C1 segment of cervical spinal cord (tissue), 14 donors: Measurements from ENCODE around the gene QSOX1.
A peak's percentile ranks its signal among the peaks of the same experiment; 100 is the strongest.
"Not testable (repeated sequence)": the region's sequence is repeated elsewhere in the genome, so short reads cannot be mapped to it uniquely, and the experiment has no call there.

Experiments
- DNase-seq, 14 donors: peaks; one replicate each; lab custom pipeline; 2025; lab: John Stamatoyannopoulos, UW

QSOX1 gene

DNA sequence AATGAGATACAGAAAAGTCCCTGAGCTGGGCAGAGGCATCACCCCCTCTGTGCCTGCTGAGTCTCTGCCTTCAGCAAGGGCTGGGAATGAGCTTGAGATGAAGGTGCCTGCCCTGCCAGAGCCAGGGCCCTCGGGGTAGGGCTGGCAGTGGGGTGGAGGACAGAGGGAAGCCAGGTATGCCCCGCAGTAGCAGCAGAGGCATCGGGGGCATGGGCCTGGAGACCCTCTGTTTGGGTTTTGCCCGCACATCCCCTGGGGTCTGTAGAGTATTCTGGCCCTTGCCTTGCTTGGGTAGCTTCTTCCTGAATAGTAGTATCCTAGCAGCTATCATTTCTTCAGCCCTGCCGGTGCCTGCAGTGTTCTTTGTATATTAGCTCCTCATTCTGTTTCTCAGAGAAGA is 33.0 kb downstream of the QSOX1 start:
- DNase-seq = no peak

- DNase-seq = peak in 4 of 14 donors; percentile 8 to 35 (median 20)
Observed at GRCh38 chr1:180188091-180188506, 33.4 kb downstream of the QSOX1 start.

DNA sequence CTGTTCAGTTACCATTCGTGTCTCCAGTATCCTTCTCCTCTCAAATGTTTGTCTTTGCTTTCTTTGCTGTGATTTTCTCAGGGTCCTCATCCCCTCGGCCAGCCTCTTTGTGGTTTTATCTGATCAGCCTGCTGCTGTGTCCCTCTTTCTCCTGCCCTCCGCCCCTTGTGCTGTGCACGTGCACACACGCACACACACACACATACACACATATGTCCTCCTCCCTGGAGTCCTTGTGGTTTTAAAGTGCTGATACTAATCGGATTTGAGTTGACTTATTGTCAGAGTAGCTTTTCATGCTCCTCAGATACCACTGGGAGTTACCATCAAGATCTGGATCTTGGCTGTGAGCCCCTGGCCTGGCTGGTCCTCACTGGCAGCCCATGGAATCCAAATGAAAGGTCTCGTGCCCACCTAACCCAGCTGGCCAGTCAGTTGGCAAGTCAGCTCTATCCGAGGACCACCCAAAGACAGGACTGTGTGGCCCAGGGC is 34.1 kb downstream of the QSOX1 start:
- DNase-seq = no peak

GRCh38 chr1:180190091-180190490 is 35.4 kb downstream of the QSOX1 start:
- no peak for DNase-seq

DNA sequence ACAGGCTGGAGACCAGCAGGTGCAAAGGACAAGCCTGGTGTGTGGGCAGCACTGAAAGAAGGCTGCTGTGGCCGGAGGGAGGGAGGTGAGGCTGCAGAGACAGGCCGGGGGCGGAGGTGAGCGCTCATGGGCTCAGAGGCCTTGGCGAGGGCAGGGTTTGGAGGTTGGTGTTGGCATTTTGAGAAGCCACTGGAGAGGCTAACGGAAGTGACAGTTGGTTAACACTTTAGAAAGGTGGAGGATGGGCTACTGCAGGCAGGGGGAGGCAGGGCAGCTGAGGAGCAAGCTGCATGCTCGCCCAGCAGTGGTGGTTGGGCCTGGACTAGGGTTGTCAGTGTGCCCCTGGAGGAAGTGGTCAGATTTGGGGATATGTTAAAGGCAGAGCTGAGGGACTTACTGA is 37.5 kb downstream of the QSOX1 start:
- no peak for DNase-seq

DNA sequence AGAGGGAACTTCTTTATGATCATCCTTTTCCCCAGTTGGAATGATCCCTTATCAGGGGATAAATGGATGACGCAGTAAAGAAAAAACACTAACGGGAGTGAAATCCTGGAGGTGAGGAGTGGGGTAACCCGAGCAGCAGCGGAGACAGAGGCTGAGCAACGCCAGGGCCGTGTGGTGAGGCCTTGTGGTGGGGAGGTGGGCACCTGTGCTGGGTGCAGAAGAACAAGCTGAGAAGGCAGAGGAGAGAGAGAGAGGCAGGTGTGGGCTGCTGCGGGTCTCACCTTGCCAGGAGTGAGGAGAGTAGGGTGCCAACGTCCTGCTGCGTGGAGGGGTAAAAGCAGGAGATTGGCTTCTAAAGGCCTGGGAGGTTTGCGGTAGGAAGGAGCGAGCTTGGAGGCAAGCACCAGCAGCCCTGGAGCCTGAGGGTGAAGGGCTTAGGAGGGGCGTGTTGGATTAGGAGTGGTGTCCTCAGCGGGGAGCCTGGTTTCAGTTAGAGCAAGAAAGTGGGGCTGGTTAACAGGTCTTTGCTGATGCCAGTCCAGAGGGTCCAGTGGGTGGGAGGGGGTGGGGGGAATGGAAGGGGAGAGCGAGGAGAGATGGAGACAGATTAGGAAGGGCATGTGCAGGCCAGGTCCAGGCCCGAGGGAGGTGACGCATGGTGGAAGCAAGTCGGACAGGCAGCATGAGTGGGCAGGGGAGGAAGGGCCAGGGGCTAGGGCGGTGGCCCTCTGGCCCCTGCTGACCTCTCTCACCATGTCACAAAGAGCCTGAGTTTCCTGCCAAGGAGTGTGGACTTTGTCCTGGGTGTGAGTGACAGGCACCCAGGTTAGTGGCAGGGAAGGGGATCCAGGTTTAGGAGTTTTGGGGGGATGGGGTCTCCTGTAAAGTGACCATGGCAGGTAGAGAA is 38.7 kb downstream of the QSOX1 start:
- no peak for DNase-seq

GRCh38 chr1:180194048-180194425 is 39.4 kb downstream of the QSOX1 start:
- no peak for DNase-seq

- DNase-seq = no peak
Observed at GRCh38 chr1:180194546-180195207, 40.0 kb downstream of the QSOX1 start.

GRCh38 chr1:180195401-180195800 is 40.7 kb downstream of the QSOX1 start:
- no peak for DNase-seq

DNA sequence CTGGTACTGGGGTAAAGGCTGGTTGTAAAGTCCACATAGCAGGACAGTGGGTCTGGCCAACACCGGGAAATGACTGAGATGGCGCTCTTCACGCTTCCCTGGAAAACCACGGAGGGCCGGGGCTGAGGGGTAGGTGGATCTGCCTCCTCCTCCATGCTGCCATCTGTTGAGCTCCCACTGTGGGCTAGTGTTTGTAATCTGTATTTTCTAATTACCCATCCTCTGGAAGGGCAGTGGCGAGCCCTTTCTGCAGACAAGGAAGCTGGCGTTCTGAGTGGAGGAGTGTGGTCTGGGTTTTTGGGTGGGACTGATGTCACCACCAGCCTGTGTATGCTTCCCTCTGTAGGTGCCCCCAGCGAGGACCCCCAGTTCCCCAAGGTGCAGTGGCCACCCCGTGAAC is 41.2 kb downstream of the QSOX1 start:
- no peak for DNase-seq

DNA sequence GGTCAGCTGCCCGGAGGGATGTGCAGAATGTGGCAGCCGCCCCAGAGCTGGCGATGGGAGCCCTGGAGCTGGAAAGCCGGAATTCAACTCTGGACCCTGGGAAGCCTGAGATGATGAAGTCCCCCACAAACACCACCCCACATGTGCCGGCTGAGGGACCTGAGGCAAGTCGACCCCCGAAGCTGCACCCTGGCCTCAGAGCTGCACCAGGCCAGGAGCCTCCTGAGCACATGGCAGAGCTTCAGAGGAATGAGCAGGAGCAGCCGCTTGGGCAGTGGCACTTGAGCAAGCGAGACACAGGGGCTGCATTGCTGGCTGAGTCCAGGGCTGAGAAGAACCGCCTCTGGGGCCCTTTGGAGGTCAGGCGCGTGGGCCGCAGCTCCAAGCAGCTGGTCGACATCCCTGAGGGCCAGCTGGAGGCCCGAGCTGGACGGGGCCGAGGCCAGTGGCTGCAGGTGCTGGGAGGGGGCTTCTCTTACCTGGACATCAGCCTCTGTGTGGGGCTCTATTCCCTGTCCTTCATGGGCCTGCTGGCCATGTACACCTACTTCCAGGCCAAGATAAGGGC is 41.9 kb downstream of the QSOX1 start:
- no peak for DNase-seq

DNA sequence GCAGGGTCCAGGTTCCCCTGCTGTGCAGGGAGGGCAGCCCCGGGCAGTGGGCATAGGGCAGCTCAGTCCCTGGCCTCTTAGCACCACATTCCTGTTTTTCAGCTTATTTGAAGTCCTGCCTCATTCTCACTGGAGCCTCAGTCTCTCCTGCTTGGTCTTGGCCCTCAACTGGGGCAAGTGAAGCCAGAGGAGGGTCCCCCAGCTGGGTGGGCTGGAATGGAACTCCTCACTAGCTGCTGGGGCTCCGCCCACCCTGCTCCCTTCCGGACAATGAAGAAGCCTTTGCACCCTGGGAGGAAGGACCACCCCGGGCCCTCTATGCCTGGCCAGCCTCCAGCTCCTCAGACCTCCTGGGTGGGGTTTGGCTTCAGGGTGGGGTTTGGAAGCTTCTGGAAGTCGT is 42.6 kb downstream of the QSOX1 start:
- DNase-seq = no peak

- no peak for DNase-seq
Observed at GRCh38 chr1:180198196-180198595, 43.5 kb downstream of the QSOX1 start.

DNA sequence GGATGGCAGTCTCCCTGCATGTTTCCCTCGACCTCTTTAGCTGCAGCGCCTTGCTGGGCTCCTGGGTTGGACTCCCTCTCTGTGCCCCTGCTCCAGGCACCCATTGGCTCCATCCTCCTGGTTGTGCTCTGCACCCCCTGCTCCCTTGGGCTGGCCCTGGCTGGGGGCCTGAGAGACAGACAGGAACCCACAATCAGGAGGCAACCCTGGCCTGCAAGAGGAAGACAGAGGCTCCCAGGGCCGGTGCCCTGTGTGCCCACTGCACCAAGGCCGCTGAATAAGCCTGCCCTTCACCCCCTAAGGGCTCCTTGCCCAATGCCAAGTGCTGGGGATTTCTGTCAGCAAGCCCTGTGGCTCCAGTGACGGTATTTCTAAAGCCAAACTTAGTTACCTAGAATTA is 43.9 kb downstream of the QSOX1 start:
- DNase-seq = no peak

DNA sequence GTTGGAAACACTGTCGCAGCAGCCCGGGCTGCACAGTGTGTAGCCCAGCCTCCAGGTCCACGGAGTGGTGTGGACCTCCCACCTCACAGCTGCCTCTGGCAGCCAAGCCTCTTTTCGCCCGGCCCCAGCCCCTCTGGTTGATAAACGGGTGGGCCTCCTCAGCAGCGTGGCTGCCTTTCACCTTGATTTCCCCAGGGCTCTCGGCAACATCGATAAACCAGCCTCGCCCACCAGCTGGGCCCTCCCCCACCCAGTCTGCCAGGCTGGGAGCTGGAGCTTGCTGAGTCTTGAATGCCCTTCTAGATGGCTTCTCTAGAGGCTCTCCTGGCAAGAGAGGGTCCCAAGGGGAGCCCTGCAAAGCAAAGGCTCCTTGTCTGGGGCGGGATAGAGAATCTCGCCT is 44.3 kb downstream of the QSOX1 start:
- no peak for DNase-seq

DNA sequence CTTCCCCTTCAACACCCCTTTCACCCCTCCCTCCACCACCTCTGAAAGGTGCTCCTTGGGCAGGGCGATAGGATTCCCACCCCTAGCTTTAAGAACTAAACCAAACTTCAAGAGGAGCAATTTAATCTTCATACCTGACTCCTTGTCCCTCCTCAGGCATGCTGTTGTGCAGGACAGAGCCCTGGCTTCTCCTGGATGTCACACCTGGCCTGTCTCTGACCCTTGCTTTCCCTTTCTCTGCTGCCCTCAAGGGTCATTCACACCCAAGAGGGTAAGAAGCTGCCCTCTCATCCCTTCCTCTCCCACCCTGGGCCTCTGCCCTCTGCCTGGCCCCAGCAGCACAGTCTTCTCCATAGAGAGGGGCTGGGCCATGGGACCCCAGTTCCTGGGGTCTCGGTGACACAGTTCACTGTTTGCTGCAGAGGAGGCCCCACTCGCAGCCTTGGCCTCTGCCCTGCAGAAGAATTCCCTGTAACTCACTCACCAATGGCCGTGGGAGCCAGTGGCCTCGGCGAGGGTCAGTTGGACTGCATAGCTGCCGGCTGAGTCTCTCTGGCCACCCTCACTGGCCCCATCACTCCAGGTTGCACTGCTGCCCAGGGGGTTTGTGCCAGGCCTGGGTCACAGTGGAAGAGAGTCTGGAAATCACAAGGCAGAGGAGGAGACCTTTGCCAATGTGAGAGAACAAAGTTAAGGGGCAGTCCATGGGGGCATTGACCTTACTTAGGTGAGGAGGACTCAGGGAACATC is 47.0 kb downstream of the QSOX1 start:
- no peak for DNase-seq

- DNase-seq = not testable (repeated sequence)
Observed at GRCh38 chr1:180202588-180202987, 47.9 kb downstream of the QSOX1 start.

DNA sequence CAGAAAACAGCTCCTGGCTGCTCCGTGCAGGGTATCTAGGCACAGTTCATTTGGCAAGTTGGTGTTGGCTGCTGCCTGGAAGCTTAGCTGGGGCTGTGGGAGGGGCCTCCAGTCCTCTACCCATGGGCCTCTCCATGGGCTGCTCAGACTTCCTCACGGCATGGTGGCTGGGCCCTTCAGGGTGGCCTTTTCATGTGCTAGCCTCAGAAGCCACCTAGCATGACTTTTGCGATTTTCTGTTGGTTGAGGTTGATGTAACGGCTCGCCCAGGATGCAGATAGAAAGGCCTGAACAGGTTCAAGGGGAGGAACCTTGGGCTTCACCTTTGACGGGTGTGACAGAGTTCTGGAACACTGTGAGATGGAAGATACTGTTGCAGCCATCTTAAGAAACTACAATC is 49.6 kb downstream of the QSOX1 start:
- DNase-seq = no peak

- DNase-seq = no peak
Observed at GRCh38 chr1:180206581-180206980, 51.9 kb downstream of the QSOX1 start.

DNA sequence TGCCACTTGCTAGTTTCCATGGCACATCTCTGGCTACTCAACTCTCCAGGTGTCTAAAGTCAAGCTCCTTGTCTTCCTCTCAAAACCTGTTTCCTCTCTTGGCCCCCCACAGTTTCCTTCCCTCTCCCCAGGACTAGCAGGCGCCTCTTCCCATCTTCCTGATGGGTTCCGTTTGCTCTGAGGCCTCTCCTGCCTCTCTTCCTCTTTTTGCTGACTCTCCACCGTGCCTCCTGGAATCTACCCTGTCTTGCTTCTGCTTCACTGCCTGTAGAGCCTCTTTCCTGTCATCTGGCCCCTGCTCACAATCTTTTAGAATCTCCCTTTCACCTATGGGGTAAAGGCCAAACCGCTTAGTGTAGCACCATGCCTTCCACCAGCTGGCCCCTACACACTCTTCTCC is 53.6 kb downstream of the QSOX1 start:
- no peak for DNase-seq

DNA sequence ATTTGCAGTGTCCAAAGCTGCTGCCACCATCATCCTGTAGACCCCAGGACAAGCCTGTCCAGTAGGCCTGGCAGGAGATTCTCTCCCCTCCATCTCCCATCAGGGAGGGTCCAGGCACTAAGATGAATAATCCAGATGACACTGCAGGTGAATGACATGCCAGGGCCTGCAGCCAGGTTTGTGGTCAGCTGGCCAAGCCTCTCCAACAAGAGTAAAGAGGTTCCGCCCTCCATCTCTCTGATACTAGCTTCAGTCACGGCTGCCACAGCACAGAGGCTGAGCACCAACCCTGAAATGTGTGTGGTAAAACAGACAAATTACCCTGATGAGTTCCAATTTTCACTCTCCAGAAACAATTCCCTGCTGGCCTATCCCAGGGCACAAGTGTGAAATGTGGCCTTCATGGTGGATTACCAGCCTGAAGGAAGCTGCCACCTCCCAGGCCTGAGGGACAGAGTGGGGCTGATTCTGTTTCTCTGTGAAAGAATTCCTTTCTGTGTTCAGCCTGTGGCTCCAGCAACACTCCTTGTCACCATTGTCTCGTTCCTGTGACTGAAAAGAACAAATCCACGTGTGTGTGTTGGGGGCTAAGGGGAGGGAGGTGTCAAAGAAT is 55.4 kb downstream of the QSOX1 start:
- no peak for DNase-seq
